IMR-90 (cell line): ENCODE data around the gene SLC25A26.
"Not testable (repeated sequence)": the region's sequence is repeated elsewhere in the genome, so short reads cannot be mapped to it uniquely, and the experiment has no call there.

Experiments
- CEBPB ChIP-seq: IDR thresholded peaks from 2 replicates; pipeline ENCODE4 v1.6.1; 2012; ENCODE audit warnings: low read depth, low read length, improper control_type of control experiment
- MAFK ChIP-seq: IDR thresholded peaks from 2 replicates; pipeline ENCODE4 v1.6.1; 2012; ENCODE audit warnings: low read depth, low read length, improper control_type of control experiment
- MXI1 ChIP-seq: IDR thresholded peaks from 2 replicates; pipeline ENCODE4 v1.6.1; 2012; ENCODE audit warnings: low read depth, mild to moderate bottlenecking, low read length, moderate library complexity, borderline replicate concordance
- POLR2A ChIP-seq: IDR thresholded peaks from 2 replicates; pipeline ENCODE4 v1.6.1; 2012; ENCODE audit warnings: mild to moderate bottlenecking, low read depth, low read length
- RCOR1 ChIP-seq: IDR thresholded peaks from 2 replicates; pipeline ENCODE4 v1.6.1; 2012; ENCODE audit warnings: mild to moderate bottlenecking, low read length, improper control_type of control experiment; ENCODE audit not compliant: insufficient replicate concordance
- SMC3 ChIP-seq: fragments of 150-350 bp; IDR thresholded peaks from 2 replicates; pipeline ENCODE4 v1.6.1; 2016; ENCODE audit warnings: low read depth, mild to moderate bottlenecking, antibody characterized with exemption, low read length, moderate library complexity
- TF ChIP-seq, protein P1 (sequence below): fragments of 150-350 bp; IDR thresholded peaks from 2 replicates; pipeline ENCODE4 v1.6.1; 2017; ENCODE audit warnings: mild to moderate bottlenecking, antibody characterized with exemption, low read length, low read depth
- TF ChIP-seq, protein P2 (sequence below): conservative IDR thresholded peaks from 2 replicates; pipeline ENCODE4 v1.5.1; 2012; ENCODE audit warnings: mild to moderate bottlenecking, low read depth, low read length, improper control_type of control experiment
- TF ChIP-seq, protein P3 (sequence below): fragments of 150-350 bp; IDR thresholded peaks from 2 replicates; pipeline ENCODE4 v1.6.1; 2016; ENCODE audit warnings: low read depth, mild to moderate bottlenecking, low read length, moderate library complexity, borderline replicate concordance

DNA sequence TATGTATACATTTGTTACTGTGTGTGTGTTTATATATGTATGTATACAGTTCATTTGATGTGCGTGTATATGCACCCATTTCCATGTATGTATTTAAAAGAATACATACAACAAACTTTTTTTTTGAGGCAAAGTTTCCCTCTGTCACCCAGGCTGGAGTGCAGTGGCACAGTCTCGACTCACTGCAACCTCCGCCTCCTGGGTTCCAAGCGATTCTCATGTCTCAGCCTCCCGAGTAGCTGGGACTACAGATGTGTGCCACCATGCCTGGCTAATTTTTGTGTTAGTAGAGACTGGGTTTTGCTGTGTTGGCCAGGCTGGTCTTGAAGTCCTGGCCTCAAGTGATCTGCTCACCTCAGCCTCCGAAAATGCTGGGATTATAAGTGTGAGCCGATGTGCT is 78.3 kb downstream of the SLC25A26 start:
- TF ChIP-seq, protein P1, sequence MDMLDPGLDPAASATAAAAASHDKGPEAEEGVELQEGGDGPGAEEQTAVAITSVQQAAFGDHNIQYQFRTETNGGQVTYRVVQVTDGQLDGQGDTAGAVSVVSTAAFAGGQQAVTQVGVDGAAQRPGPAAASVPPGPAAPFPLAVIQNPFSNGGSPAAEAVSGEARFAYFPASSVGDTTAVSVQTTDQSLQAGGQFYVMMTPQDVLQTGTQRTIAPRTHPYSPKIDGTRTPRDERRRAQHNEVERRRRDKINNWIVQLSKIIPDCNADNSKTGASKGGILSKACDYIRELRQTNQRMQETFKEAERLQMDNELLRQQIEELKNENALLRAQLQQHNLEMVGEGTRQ: not testable (repeated sequence)
- TF ChIP-seq SMC3, POLR2A, RCOR1, MAFK, MXI1, CEBPB: not testable (repeated sequence)
- TF ChIP-seq, protein P2, sequence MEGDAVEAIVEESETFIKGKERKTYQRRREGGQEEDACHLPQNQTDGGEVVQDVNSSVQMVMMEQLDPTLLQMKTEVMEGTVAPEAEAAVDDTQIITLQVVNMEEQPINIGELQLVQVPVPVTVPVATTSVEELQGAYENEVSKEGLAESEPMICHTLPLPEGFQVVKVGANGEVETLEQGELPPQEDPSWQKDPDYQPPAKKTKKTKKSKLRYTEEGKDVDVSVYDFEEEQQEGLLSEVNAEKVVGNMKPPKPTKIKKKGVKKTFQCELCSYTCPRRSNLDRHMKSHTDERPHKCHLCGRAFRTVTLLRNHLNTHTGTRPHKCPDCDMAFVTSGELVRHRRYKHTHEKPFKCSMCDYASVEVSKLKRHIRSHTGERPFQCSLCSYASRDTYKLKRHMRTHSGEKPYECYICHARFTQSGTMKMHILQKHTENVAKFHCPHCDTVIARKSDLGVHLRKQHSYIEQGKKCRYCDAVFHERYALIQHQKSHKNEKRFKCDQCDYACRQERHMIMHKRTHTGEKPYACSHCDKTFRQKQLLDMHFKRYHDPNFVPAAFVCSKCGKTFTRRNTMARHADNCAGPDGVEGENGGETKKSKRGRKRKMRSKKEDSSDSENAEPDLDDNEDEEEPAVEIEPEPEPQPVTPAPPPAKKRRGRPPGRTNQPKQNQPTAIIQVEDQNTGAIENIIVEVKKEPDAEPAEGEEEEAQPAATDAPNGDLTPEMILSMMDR: not testable (repeated sequence)
- TF ChIP-seq, protein P3, sequence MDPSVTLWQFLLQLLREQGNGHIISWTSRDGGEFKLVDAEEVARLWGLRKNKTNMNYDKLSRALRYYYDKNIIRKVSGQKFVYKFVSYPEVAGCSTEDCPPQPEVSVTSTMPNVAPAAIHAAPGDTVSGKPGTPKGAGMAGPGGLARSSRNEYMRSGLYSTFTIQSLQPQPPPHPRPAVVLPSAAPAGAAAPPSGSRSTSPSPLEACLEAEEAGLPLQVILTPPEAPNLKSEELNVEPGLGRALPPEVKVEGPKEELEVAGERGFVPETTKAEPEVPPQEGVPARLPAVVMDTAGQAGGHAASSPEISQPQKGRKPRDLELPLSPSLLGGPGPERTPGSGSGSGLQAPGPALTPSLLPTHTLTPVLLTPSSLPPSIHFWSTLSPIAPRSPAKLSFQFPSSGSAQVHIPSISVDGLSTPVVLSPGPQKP: not testable (repeated sequence)
